Psoas muscle (tissue), 8 donors: ENCODE measurements around the gene ZNF565. TPM values are rescaled to one million over a fixed set of nuclear protein-coding genes. Genes with fewer than 3 reads are reported as not detected.

ENCODE experiments used
- ATAC-seq, 4 donors: fragments of 200-7000 bp; cut with Tn5 transposase; one replicate each; pipeline ENCODE4 v1.9.1; 2020; ENCODE audit warnings: moderate library complexity in 3 of 4, mild to moderate bottlenecking in 2 of 4
- DNase-seq, 2 donors: peaks; one replicate each; pipeline ENCODE4 v3.0.0-alpha.2; 2020
- H3K27ac ChIP-seq: fragments of 200-600 bp; one replicate; pipeline ENCODE4 v1.8.0; 2022
- H3K27me3 ChIP-seq, 3 donors: fragments of 200-600 bp in 1 of 3; one replicate each; pipeline versions ENCODE4 v1.6.1 to v1.8.0; 2013 to 2022; ENCODE audit warnings: low read length in 2 of 3, mild to moderate bottlenecking in 2 of 3, moderate library complexity in 1 of 3; ENCODE audit not compliant: insufficient read depth in 3 of 3
- H3K36me3 ChIP-seq, 2 donors: fragments of 200-600 bp in 1 of 2; one replicate each; pipeline versions ENCODE4 v1.6.1 to v1.8.0; 2013 to 2022; ENCODE audit warnings: low read depth in 1 of 2, mild to moderate bottlenecking in 1 of 2, moderate library complexity in 1 of 2; ENCODE audit not compliant: insufficient read depth in 1 of 2
- H3K4me1 ChIP-seq: fragments of 200-600 bp; one replicate; pipeline ENCODE4 v1.8.0; 2022
- H3K4me3 ChIP-seq: fragments of 200-600 bp; one replicate; pipeline ENCODE4 v1.8.0; 2022; ENCODE audit warnings: mild to moderate bottlenecking
- H3K9me3 ChIP-seq: fragments of 200-600 bp; one replicate; pipeline ENCODE4 v1.8.0; 2022
- CTCF ChIP-seq: fragments of 200-600 bp; IDR thresholded peaks from one replicate; pipeline ENCODE4 v1.8.0; 2022; ENCODE audit warnings: antibody characterized with exemption
- WGBS, 3 donors: extraction: QIAGEN DNeasy Blood & Tissue Kit; methylation state at CpG; one replicate each; pipeline versions ENCODE4 v1.1.6 to v1.1.7; 2013; 5-methylcytosine and 5-hydroxymethylcytosine counted together
- intact Hi-C, 2 donors: fragments of 100-400 bp; cut with DNase I; formaldehyde crosslinking; loops; one replicate each; pipeline versions ENCODE4 v1.11.0 to v1.14.2; 2022
- polyA plus RNA-seq, 3 donors: library from polyadenylated mRNA; stranded (reverse); fragments of 200-250 nt; gene quantifications; one replicate each; pipeline ENCODE4 v1.2.3, GENCODE V29; 2013
- total RNA-seq, 4 donors: library from RNA; stranded (reverse); fragmentation: NEBNext Ultra II Directional in 2 of 4; extraction: Animal tissue kit (Norgen Biotek cat#: 25700) in 2 of 4; gene quantifications; one replicate each; pipeline versions ENCODE4 v1.2.1 to v1.2.4, GENCODE V29; 2021 to 2023
- donor health status: healthy with polysubstance abuse.
- donor health status: DM: no; HTN: no; CAD: no; lungs with moderate emphysema.
- donor health status: Bipolar disorder and iron deficiency.
- donor health status: healthy.
- donor health status: DM: yes; HTN: yes; CAD: no.
- donor health status: DM: no; HTN: no; CAD: no.
- donor health status: DM: no; HTN: no; CAD: no.
- donor health status: DM: yes; HTN: yes; CAD: no.

The ZNF565 gene
- total and polyA plus RNA-seq, 7 donors = 2.5 to 6.0 (median 3.6) TPM

- peak overlapping the region; percentile 55 for H3K4me3 ChIP-seq
- H3K4me1 ChIP-seq = peaks cover 6% of the 10 kb centered on the region
- no peaks in the 10 kb centered on the region for H3K36me3 ChIP-seq
- TF ChIP-seq CTCF = no peak
- ATAC-seq = peak in 2 of 4 donors; percentile 16 to 30
- DNase-seq = no peak
- 16 to 22% (median 17%) methylated on average over 26 to 29 of the region's 29 CpGs for WGBS, 3 donors
- peaks cover 0 to 16% (median 9%) of the 10 kb centered on the region in 3 donors for H3K27me3 ChIP-seq
- intact Hi-C loops = no loop called here
- H3K9me3 ChIP-seq = no peaks in the 10 kb centered on the region
- H3K27ac ChIP-seq = no peak overlapping the region
Measured at GRCh38 chr19:36246006-36246481, 31.6 kb upstream of the ZNF565 start.

GRCh38 chr19:36245210-36246005, 30.9 kb upstream of the ZNF565 start:
- Histone ChIP-seq H3K27me3 (peaks cover 0 to 16% (median 9%) of the 10 kb centered on the region in 3 donors), H3K4me3 (peak overlapping the region; percentile 55), H3K27ac (no peak overlapping the region), H3K4me1 (peaks cover 6% of the 10 kb centered on the region), H3K36me3 (no peaks in the 10 kb centered on the region), H3K9me3 (no peaks in the 10 kb centered on the region)
- 1 to 3% (median 2%) methylated on average over 50 to 63 of the region's 63 CpGs for WGBS, 3 donors
- DNase-seq (no peak), ATAC-seq (peak in 2 of 4 donors; percentile 26 to 27)
- no peak for TF ChIP-seq CTCF
- intact Hi-C loops = no loop called here

- H3K36me3 ChIP-seq = peaks cover 5 to 10% of the 10 kb centered on the region in 2 donors
- WGBS, 3 donors = 62 to 78% (median 69%) methylated on average over 11 of the region's 11 CpGs
- no peak for TF ChIP-seq CTCF
- intact Hi-C loops = no loop called here
- no peaks in the 10 kb centered on the region for H3K9me3 ChIP-seq
- ATAC-seq (no peak), DNase-seq (no peak)
- peaks cover 6% of the 10 kb centered on the region for H3K4me1 ChIP-seq
- H3K4me3 ChIP-seq = no peak overlapping the region
- H3K27me3 ChIP-seq = peaks cover 0 to 16% (median 9%) of the 10 kb centered on the region in 3 donors
- H3K27ac ChIP-seq = no peak overlapping the region
Measured at GRCh38 chr19:36244066-36244465, 29.6 kb upstream of the ZNF565 start.

GRCh38 chr19:36236946-36237310, 22.5 kb upstream of the ZNF565 start:
- no peaks in the 10 kb centered on the region for H3K27me3 ChIP-seq

More at GRCh38 chr19:36236946-36237310, 22.5 kb upstream of the ZNF565 start:
- Histone ChIP-seq H3K27ac (no peak overlapping the region), H3K4me1 (no peaks in the 10 kb centered on the region), H3K36me3 (peaks cover 37 to 80% of the 10 kb centered on the region in 2 donors), H3K9me3 (peaks cover 26% of the 10 kb centered on the region), H3K4me3 (no peak overlapping the region)
- 97 to 99% (median 97%) methylated on average over 3 of the region's 3 CpGs for WGBS, 3 donors
- intact Hi-C loops = no loop called here
- no peak for DNase-seq
- no peak for TF ChIP-seq CTCF
- no peak for ATAC-seq
